Peyer's patch (tissue), 4 donors: ENCODE results near the gene CHAC1.

ENCODE experiments used
- POLR2A ChIP-seq, 2 donors: fragments of 450-650 bp; IDR thresholded peaks; one replicate each; pipeline ENCODE4 v1.5.1; 2017; ENCODE audit warnings: antibody characterized with exemption in 2 of 2, mild to moderate bottlenecking in 2 of 2, moderate library complexity in 2 of 2
- TF ChIP-seq, protein P1 (sequence below), 6 experiments: fragments of 450-650 bp in 4 of 6; fragments of 200-600 bp in 2 of 6; sonication (generic) in 1 of 6; IDR thresholded peaks; one replicate each; pipeline ENCODE4 v1.5.1; 2017 to 2019; ENCODE audit warnings: antibody characterized with exemption in 6 of 6, mild to moderate bottlenecking in 3 of 6, moderate library complexity in 1 of 6

DNA sequence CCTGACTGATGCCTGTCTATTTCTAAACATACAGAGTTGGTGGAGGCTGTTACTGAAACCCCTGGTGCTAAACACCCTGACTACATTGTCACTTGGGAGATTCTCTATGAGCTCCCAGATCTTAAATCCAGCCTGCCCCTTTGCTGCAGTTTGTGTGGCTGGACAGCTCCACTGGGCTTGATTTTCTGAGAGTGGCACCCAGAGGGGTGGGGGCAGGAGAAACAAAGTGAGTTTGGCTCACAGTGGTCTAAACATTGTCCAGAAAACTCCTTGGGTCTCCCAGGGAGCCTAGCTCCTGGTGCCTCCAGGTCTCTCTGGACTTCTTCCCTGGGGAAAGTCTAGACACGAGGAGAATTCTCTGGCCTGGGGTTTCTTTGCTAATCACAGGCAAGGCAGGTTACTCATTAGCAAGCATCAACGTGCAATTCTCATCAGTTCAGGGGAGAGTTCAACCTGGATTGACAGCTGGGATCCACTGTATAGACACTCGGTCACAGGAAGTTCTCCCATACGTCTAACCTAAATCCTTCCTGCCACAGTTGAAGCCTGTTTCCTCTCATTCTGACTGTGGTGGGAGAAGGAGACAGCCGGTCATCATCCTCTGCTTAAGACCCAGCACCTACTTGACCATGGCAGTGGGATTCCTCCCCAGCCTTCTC lies 31.2 kb upstream of the CHAC1 start:
- TF ChIP-seq, protein P1, sequence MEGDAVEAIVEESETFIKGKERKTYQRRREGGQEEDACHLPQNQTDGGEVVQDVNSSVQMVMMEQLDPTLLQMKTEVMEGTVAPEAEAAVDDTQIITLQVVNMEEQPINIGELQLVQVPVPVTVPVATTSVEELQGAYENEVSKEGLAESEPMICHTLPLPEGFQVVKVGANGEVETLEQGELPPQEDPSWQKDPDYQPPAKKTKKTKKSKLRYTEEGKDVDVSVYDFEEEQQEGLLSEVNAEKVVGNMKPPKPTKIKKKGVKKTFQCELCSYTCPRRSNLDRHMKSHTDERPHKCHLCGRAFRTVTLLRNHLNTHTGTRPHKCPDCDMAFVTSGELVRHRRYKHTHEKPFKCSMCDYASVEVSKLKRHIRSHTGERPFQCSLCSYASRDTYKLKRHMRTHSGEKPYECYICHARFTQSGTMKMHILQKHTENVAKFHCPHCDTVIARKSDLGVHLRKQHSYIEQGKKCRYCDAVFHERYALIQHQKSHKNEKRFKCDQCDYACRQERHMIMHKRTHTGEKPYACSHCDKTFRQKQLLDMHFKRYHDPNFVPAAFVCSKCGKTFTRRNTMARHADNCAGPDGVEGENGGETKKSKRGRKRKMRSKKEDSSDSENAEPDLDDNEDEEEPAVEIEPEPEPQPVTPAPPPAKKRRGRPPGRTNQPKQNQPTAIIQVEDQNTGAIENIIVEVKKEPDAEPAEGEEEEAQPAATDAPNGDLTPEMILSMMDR (IDR thresholded peaks at IDR 0.05) = no peak
- TF ChIP-seq POLR2A (IDR thresholded peaks at IDR 0.05) = no peak
